Measurements from ENCODE around the gene MAP3K19.

The MAP3K19 gene

DNA sequence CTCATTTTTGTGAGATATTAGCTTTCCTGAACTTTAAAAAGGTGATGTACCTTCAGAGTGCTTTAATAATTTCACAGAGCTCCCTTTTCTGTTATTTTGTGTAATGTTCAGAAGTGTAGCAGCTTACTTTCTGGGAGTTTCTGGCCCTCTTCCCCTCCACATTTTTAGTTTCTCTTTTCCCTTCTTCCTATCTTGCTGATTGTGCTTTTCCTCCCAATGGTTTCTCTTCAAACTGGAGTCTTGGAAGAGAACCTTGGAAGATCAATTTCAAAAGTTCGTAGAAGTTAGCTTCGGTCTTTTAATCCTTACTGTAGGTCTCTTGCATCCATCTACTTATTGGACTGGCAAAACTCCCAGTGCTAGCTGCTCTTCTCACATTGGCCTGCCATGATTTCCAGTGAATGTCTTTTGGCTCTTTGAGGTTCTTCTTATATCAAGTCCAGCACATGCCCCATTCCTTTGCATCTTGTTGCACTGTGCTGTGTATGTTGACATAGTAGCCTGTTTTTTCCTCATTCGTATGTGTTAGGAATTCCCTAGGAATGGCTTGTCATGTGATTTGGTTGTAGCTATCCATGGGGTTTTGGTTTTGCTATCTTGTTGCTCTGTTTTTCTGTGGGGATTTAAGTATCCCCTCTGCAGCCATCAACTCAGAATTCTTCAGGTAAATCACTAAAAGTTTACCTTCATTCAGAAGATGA, 120.9 kb downstream of the MAP3K19 start:
- no peak for DNase-seq (ENCODE audit: low read depth)

DNA sequence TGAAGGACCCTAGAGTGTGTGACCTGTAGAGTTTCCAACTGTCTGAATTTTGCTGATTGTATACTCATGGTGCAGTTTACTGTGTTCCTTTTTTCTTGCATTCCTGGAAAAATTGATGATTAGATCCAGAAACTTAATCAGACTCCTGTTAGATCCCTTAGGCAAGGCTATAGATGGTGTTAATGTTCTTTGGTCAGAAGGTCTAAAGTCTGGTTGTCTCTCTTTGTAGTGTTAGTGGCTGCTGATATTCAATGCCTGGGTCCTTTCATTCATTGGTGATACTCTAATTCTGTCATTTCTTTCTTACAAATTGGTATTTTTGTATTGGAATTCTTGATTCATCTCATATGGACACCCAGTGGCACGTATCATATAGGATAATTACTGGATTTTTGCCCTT, 122.3 kb downstream of the MAP3K19 start:
- no peak for DNase-seq (ENCODE audit: low read depth)

DNA sequence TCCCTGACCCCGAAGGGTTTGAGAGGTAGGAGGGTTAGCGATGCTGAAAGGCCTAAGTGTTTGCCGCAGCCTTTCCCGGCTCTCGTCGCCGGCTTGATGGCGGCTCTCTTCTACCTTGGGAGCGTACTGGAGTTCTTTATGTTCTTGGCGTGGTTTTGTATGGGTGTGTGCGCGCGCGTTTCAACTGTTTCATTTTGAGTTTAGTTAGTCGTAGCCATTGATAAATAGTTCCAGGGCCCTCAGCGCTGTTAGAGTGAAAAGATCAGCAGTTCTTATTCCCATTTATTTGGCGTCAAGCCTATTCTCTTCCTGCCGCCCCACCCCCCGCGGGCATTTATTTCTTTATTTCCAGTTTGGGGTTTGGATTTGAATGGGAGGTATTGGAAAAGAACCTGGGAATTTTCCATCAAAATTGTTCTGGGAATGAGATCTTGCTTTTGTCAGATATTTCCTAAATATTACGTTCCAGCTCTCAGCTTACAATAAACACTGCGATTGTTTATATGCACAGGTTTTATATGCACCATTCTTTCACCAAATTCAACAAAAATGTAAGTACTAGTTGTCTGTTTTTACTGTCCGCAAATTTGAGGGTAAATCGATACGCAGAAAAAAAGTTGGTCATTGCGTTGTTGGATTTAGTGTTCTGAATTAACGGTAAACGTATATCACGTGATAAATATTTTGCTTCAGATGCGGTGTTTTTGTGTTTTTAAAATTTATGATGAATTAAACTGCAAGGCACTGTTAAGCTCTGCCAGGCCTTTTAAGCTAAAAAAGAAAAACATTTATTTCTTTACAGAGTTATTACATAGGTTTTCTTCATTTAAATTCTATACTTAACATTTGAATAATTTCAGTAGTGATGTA, 127.7 kb downstream of the MAP3K19 start:
- no peak for DNase-seq (ENCODE audit: low read depth)

DNA sequence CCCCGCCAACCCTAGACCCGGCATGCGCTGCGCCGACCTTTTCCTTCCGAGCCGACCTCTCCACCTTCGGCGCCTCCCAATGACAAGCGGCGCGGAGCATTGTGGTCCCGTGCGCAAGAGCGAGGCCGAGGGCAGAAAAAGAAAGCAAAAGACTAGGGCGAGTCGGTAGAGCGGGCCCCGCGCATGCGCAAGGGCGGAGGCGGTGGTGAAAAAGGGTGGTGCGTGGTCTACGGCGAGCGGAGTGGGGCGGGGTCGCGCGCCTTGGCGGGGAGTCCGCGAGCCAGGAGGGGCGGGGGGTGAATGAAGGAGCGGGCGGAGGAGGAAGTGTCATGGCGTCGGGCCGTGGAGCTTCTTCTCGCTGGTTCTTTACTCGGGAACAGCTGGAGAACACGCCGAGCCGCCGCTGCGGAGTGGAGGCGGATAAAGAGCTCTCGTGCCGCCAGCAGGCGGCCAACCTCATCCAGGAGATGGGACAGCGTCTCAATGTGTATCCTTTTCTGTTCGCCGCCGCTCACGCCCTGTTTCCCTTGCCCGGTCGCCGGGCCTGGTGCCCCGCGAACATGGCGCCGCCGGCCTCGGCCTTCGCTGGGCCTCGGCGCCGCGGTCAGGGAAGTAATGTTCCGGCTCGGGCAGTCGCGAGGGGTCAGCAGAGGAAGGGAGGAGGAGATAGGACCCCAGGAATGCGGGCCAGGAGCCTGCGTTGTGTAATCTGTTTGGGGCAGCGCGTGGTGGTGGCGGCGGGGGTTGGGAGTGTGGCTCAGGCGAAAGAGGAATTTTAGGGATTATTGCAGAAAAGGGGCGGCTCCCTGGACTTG, 128.5 kb downstream of the MAP3K19 start, which contains the start of gene CCNT2:
CCNT2 (plus strand) TSS at position 297 of the 815 bp plus-strand sequence; CDS start at position 330, 33 bp downstream.
- DNase-seq (ENCODE audit: low read depth) = peak; percentile 86

DNA sequence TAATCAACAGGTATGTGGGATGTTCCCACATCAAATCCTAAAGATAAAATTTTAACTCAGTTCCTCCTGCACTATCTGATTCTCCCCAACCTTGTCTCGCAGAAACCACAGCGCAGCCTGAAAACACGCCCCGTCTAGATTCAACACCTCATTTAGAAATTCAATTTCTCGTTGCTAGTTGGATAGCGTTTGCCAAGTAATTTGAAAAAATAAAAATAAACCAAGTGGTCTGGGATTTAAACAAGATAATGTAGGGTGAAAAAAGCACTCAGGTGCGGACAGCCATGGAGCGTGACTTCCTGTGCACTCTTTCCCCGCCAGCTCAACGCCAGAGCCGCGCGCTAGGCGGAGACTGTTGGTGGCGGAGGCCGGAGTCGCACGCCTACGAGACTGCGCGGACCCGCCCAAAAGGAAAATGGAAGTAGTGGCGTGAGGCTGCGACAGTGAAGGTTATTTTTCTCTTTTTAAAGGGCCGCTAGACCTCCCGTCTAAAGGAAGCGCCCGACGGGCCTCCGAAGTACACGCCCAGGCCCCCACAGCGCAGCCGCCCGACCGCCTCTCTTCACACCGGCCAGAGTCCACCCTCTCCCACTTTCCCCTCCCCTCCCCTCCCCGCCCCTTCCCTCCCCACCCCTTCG, 129.2 kb downstream of the MAP3K19 start:
- DNase-seq (ENCODE audit: low read depth) = peak; percentile 71

DNA sequence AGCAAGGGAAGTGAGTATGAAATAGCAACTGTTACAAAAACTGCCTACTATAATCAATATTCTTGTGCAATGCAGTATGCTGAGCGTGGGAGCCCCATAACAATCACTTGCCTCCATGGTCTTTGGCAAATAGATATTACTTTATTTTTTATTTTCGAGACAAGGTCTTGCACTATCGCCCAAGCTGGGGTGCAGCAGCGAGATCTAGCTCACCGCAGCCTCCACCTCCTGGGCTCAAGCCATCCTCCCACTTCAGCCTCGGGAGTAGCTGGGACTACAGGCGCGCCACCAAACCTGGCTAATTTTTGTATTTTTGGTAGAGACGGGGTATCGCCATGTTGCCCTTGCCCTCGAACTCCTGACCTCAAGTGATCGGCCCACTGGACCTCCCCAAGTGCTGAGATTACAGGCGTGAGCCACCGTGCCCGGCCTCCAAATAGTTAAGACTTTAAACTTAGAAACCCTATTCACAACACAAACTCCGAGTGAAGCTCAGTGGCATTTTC, 129.8 kb downstream of the MAP3K19 start:
- DNase-seq (ENCODE audit: low read depth) = peak; percentile 12
